Astrocyte of the spinal cord (primary cell): ENCODE data around the gene PLCB4.

Experiments
- DNase-seq: peaks from one replicate; pipeline ENCODE4 v3.0.0; 2011; ENCODE audit warnings: low read depth, low spot score
- H3K4me3 ChIP-seq: 2 replicates; pipeline ENCODE4 v1.5.1; 2011; ENCODE audit warnings: low read depth, mild to moderate bottlenecking, low read length, moderate library complexity
- CTCF ChIP-seq: IDR thresholded peaks from 2 replicates; pipeline ENCODE4 v1.5.1; 2012; ENCODE audit warnings: low read depth, mild to moderate bottlenecking, low read length, inconsistent platforms
- in situ Hi-C: cut with HindIII; loops from 2 replicates; pipeline ENCODE4 v1.10.0; 2017; ENCODE audit warnings: low sequenced_read_pairs

PLCB4 gene

GRCh38 chr20:9495701-9496100, 426.8 kb downstream of the PLCB4 start:
- no peak for DNase-seq
- in situ Hi-C loops: no loop called here
- no peak overlapping the region for H3K4me3 ChIP-seq
- TF ChIP-seq CTCF: no peak

GRCh38 chr20:9496155-9496554, 427.3 kb downstream of the PLCB4 start:
- DNase-seq: no peak
- H3K4me3 ChIP-seq: no peak overlapping the region
- in situ Hi-C loops: no loop called here
- no peak for TF ChIP-seq CTCF

- no peak for TF ChIP-seq CTCF
- H3K4me3 ChIP-seq: no peak overlapping the region
- no peak for DNase-seq
- in situ Hi-C loops: no loop called here
Observed at GRCh38 chr20:9498322-9498721, 429.4 kb downstream of the PLCB4 start.

- H3K4me3 ChIP-seq: no peak overlapping the region
- DNase-seq: no peak
- no peak for TF ChIP-seq CTCF
- in situ Hi-C loops: no loop called here
Observed at GRCh38 chr20:9499126-9499899, 430.4 kb downstream of the PLCB4 start.

- no peak overlapping the region for H3K4me3 ChIP-seq
- DNase-seq: no peak
- in situ Hi-C loops: no loop called here
- no peak for TF ChIP-seq CTCF
Observed at GRCh38 chr20:9500121-9500520, 431.2 kb downstream of the PLCB4 start.

GRCh38 chr20:9501473-9501872, 432.6 kb downstream of the PLCB4 start:
- in situ Hi-C loops: no loop called here
- H3K4me3 ChIP-seq: no peak overlapping the region
- TF ChIP-seq CTCF: no peak
- DNase-seq: no peak
